Adrenal gland (tissue), 5 donors: ENCODE results near the gene WDR62.
A peak's percentile ranks its signal among the peaks of the same experiment; 100 is the strongest.

ENCODE experiments used
- POLR2A ChIP-seq, 2 donors: fragments of 450-650 bp; IDR thresholded peaks; one replicate each; pipeline ENCODE4 v1.6.1; 2017; ENCODE audit warnings: antibody characterized with exemption in 2 of 2, mild to moderate bottlenecking in 2 of 2, moderate library complexity in 1 of 2
- TF ChIP-seq, protein P1 (sequence below), 6 experiments: fragments of 450-650 bp in 4 of 6; fragments of 200-600 bp in 2 of 6; sonication (generic) in 1 of 6; IDR thresholded peaks; 1 replicate in 5 of 6; 2 replicates in 1 of 6; pipeline versions ENCODE4 v1.5.1 to v1.8.0; 2016 to 2021; ENCODE audit warnings: antibody characterized with exemption in 6 of 6, mild to moderate bottlenecking in 2 of 6, moderate library complexity in 1 of 6
- donor health status: DM: no; HTN: no; CAD: no.

DNA sequence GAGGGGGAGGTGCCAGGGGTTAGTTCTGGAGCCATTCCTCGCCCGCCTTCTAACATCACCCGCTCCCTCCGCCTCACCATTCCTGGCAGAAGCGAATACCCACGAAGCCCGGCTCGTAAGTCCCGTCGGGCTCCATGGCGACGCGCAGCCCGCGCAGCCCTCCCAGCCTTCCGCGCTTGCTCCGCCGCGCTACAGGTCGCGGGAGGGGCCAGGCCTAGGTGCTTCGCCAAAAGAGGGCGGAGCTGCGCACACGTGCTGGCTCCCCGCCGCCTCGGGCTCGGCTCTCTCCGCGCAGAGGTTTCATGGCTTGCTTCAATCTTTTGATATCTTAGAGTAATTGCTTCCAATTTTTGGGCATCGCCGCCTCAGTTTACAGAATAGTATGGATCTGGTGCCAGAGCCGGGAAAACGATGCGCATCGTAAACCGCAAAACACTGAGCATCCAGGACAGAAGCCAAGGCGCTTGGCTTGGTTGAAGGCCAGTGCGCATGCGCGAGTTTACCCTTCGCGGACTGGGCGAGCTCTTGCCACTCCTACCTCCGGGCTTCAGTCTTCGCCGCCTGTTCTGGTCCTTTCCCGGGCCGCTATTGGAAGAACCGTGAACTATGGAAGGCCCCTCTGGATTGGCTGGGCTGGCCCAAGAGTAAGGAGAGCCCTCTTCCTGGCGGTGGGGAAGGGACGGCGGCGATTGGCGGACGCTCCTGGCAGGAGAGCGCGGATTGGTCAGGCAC, 60.2 kb downstream of the WDR62 start, which contains the start of gene POLR2I:
- TF ChIP-seq, protein P1, sequence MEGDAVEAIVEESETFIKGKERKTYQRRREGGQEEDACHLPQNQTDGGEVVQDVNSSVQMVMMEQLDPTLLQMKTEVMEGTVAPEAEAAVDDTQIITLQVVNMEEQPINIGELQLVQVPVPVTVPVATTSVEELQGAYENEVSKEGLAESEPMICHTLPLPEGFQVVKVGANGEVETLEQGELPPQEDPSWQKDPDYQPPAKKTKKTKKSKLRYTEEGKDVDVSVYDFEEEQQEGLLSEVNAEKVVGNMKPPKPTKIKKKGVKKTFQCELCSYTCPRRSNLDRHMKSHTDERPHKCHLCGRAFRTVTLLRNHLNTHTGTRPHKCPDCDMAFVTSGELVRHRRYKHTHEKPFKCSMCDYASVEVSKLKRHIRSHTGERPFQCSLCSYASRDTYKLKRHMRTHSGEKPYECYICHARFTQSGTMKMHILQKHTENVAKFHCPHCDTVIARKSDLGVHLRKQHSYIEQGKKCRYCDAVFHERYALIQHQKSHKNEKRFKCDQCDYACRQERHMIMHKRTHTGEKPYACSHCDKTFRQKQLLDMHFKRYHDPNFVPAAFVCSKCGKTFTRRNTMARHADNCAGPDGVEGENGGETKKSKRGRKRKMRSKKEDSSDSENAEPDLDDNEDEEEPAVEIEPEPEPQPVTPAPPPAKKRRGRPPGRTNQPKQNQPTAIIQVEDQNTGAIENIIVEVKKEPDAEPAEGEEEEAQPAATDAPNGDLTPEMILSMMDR (IDR thresholded peaks at IDR 0.05): no peak
- peak in 1 of 2 donors; percentile 69 for TF ChIP-seq POLR2A (IDR thresholded peaks at IDR 0.05)
